Right forelimb (tissue), 1 donor: ENCODE measurements around the gene EPB41L2.
"Not testable (repeated sequence)": the region's sequence is repeated elsewhere in the genome, so short reads cannot be mapped to it uniquely, and the experiment has no call there.

Experiments used
- DNase-seq: peaks from one replicate; pipeline ENCODE4 v3.0.0-alpha.2; 2018

EPB41L2 gene

GRCh38 chr6:131001945-131002660 is 60.9 kb downstream of the EPB41L2 start:
- DNase-seq = no peak

GRCh38 chr6:131001111-131001736 is 61.8 kb downstream of the EPB41L2 start:
- no peak for DNase-seq

GRCh38 chr6:131000544-131000943 is 62.5 kb downstream of the EPB41L2 start:
- DNase-seq = no peak

GRCh38 chr6:130997061-130997753 is 65.8 kb downstream of the EPB41L2 start:
- no peak for DNase-seq

- no peak for DNase-seq
Observed at GRCh38 chr6:130996635-130997034, 66.4 kb downstream of the EPB41L2 start.

- DNase-seq = no peak
Observed at GRCh38 chr6:130995783-130996447, 67.1 kb downstream of the EPB41L2 start.

- no peak for DNase-seq
Observed at GRCh38 chr6:130994319-130995097, 68.5 kb downstream of the EPB41L2 start.

GRCh38 chr6:130993292-130993765 is 69.7 kb downstream of the EPB41L2 start:
- no peak for DNase-seq

GRCh38 chr6:130991422-130992137 is 71.5 kb downstream of the EPB41L2 start:
- no peak for DNase-seq

GRCh38 chr6:130987539-130987938 is 75.5 kb downstream of the EPB41L2 start:
- not testable (repeated sequence) for DNase-seq

GRCh38 chr6:130985115-130985514 is 77.9 kb downstream of the EPB41L2 start:
- DNase-seq = no peak

GRCh38 chr6:130982941-130983456 is 80.0 kb downstream of the EPB41L2 start:
- no peak for DNase-seq

- DNase-seq = no peak
Observed at GRCh38 chr6:130982135-130982534, 80.9 kb downstream of the EPB41L2 start.

- DNase-seq = no peak
Observed at GRCh38 chr6:130981409-130981808, 81.6 kb downstream of the EPB41L2 start.

- no peak for DNase-seq
Observed at GRCh38 chr6:130980310-130981032, 82.6 kb downstream of the EPB41L2 start.

- no peak for DNase-seq
Observed at GRCh38 chr6:130978660-130979396, 84.2 kb downstream of the EPB41L2 start.

GRCh38 chr6:130978180-130978579 is 84.9 kb downstream of the EPB41L2 start:
- DNase-seq = no peak

GRCh38 chr6:130975325-130975724 is 87.7 kb downstream of the EPB41L2 start:
- no peak for DNase-seq

GRCh38 chr6:130973521-130974277 is 89.3 kb downstream of the EPB41L2 start:
- no peak for DNase-seq
